ENCODE data around the gene SFT2D2.
A peak's percentile ranks its signal among the peaks of the same experiment; 100 is the strongest.

SFT2D2 gene

GRCh38 chr1:168285521-168285790 is 59.7 kb downstream of the SFT2D2 start:
- Histone ChIP-seq H3K36me3 (ENCODE audit: low read depth) (no peaks in the 10 kb centered on the region), H3K4me1 (ENCODE audit: insufficient read depth, poor library complexity, severe bottlenecking) (peaks cover 38% of the 10 kb centered on the region)

GRCh38 chr1:168285971-168286927 is 60.4 kb downstream of the SFT2D2 start:
- H3K27ac ChIP-seq (ENCODE audit: poor library complexity, severe bottlenecking), result peak overlapping the region; percentile 82
- no peaks in the 10 kb centered on the region for H3K27me3 ChIP-seq (ENCODE audit: insufficient read depth, poor library complexity, severe bottlenecking)
- DNase-seq (ENCODE audit: low spot score) (no peak), ATAC-seq (ENCODE audit: low read depth) (no peak)
- no peak overlapping the region for H3K4me3 ChIP-seq (ENCODE audit: severe bottlenecking)
- peaks cover 38% of the 10 kb centered on the region for H3K4me1 ChIP-seq (ENCODE audit: insufficient read depth, poor library complexity, severe bottlenecking)
- H3K9me3 ChIP-seq (ENCODE audit: severe bottlenecking), result no peaks in the 10 kb centered on the region
- no peak for TF ChIP-seq CTCF (IDR thresholded peaks at IDR 0.05; ENCODE audit: poor library complexity, severe bottlenecking)
- H3K36me3 ChIP-seq (ENCODE audit: low read depth), result no peaks in the 10 kb centered on the region

More at GRCh38 chr1:168285521-168285790, 59.7 kb downstream of the SFT2D2 start:
- no peaks in the 10 kb centered on the region for H3K9me3 ChIP-seq (ENCODE audit: severe bottlenecking)
- no peak overlapping the region for H3K4me3 ChIP-seq (ENCODE audit: severe bottlenecking)
- no peak for TF ChIP-seq CTCF (IDR thresholded peaks at IDR 0.05; ENCODE audit: poor library complexity, severe bottlenecking)
- H3K27ac ChIP-seq (ENCODE audit: poor library complexity, severe bottlenecking), result peak overlapping the region; percentile 32
- H3K27me3 ChIP-seq (ENCODE audit: insufficient read depth, poor library complexity, severe bottlenecking), result no peaks in the 10 kb centered on the region
- ATAC-seq (ENCODE audit: low read depth), result peak; percentile 31; the same call in 2 of the 3 replicates
- DNase-seq (ENCODE audit: low spot score), result no peak

GRCh38 chr1:168287237-168287664 is 61.4 kb downstream of the SFT2D2 start:
- no peaks in the 10 kb centered on the region for H3K27me3 ChIP-seq (ENCODE audit: insufficient read depth, poor library complexity, severe bottlenecking)
- DNase-seq (ENCODE audit: low spot score) (no peak), ATAC-seq (ENCODE audit: low read depth) (peak; percentile 32; the same call in 1 of the 3 replicates)
- no peak overlapping the region for H3K4me3 ChIP-seq (ENCODE audit: severe bottlenecking)
- no peak for TF ChIP-seq CTCF (IDR thresholded peaks at IDR 0.05; ENCODE audit: poor library complexity, severe bottlenecking)
- H3K4me1 ChIP-seq (ENCODE audit: insufficient read depth, poor library complexity, severe bottlenecking), result peaks cover 38% of the 10 kb centered on the region
- no peaks in the 10 kb centered on the region for H3K36me3 ChIP-seq (ENCODE audit: low read depth)
- H3K27ac ChIP-seq (ENCODE audit: poor library complexity, severe bottlenecking), result peak overlapping the region; percentile 82
- no peaks in the 10 kb centered on the region for H3K9me3 ChIP-seq (ENCODE audit: severe bottlenecking)

GRCh38 chr1:168288311-168289052 is 62.7 kb downstream of the SFT2D2 start:
- no peak for TF ChIP-seq CTCF (IDR thresholded peaks at IDR 0.05; ENCODE audit: poor library complexity, severe bottlenecking)
- H3K27ac ChIP-seq (ENCODE audit: poor library complexity, severe bottlenecking), result peak overlapping the region; percentile 82
- no peaks in the 10 kb centered on the region for H3K9me3 ChIP-seq (ENCODE audit: severe bottlenecking)
- no peak overlapping the region for H3K4me3 ChIP-seq (ENCODE audit: severe bottlenecking)
- H3K4me1 ChIP-seq (ENCODE audit: insufficient read depth, poor library complexity, severe bottlenecking), result peaks cover 38% of the 10 kb centered on the region
- H3K27me3 ChIP-seq (ENCODE audit: insufficient read depth, poor library complexity, severe bottlenecking), result no peaks in the 10 kb centered on the region
- no peaks in the 10 kb centered on the region for H3K36me3 ChIP-seq (ENCODE audit: low read depth)
- no peak for DNase-seq (ENCODE audit: low spot score)
- peak; percentile 83 for ATAC-seq (ENCODE audit: low read depth)
